Activated naive CD4-positive, alpha-beta T cell treated with anti-CD3 and anti-CD28 coated beads for 36 hours (primary cell): ENCODE results near the gene USP7. TPM values are rescaled to one million over a fixed set of nuclear protein-coding genes. Genes with fewer than 3 reads are reported as not detected.
A peak's percentile ranks its signal among the peaks of the same experiment; 100 is the strongest.
"Not testable (repeated sequence)": the region's sequence is repeated elsewhere in the genome, so short reads cannot be mapped to it uniquely, and the experiment has no call there.

Experiments
- CTCF ChIA-PET: fragments of 350-600 bp; sonication (Branson Sonifier 250); formaldehyde crosslinking; loops from one replicate; lab custom pipeline; 2021; ENCODE audit warnings: antibody characterized with exemption; lab: Charles Lee
- DNase-seq: peaks from one replicate; pipeline ENCODE4 v3.0.0-alpha.2; 2020
- H3K27ac Mint-ChIP-seq: one replicate; pipeline ENCODE4 v1.8.0; 2021; ENCODE audit warnings: mild to moderate bottlenecking, mixed read lengths
- H3K27me3 Mint-ChIP-seq: one replicate; pipeline ENCODE4 v1.8.0; 2021; ENCODE audit warnings: low read depth, mixed read lengths
- H3K36me3 Mint-ChIP-seq: one replicate; pipeline ENCODE4 v1.8.0; 2021; ENCODE audit warnings: low read depth, mixed read lengths
- H3K4me1 Mint-ChIP-seq: one replicate; pipeline ENCODE4 v1.8.0; 2021; ENCODE audit warnings: low read depth, mixed read lengths
- H3K4me3 Mint-ChIP-seq: one replicate; pipeline ENCODE4 v1.8.0; 2021; ENCODE audit warnings: mild to moderate bottlenecking, moderate library complexity, mixed read lengths
- H3K9me3 Mint-ChIP-seq: one replicate; pipeline ENCODE4 v1.8.0; 2021; ENCODE audit warnings: mixed read lengths
- intact Hi-C: fragments of 100-400 bp; cut with micrococcal nuclease; formaldehyde crosslinking; loops from one replicate; pipeline ENCODE4 v1.15.1; 2023
- total RNA-seq, 2 experiments: library from RNA; stranded (reverse); gene quantifications; one replicate each; pipeline ENCODE4 v1.2.3, GENCODE V29; 2021

The USP7 gene
- total RNA-seq, 2 experiments from 2014 or later = 155 to 163 TPM

GRCh38 chr16:8971416-8971815 lies 7.7 kb upstream of the USP7 start:
- H3K27ac Mint-ChIP-seq = no peak overlapping the region
- H3K27me3 Mint-ChIP-seq = no peaks in the 10 kb centered on the region
- no peaks in the 10 kb centered on the region for H3K4me1 Mint-ChIP-seq
- no peaks in the 10 kb centered on the region for H3K36me3 Mint-ChIP-seq
- intact Hi-C loops = no loop called here
- H3K9me3 Mint-ChIP-seq = no peaks in the 10 kb centered on the region
- DNase-seq = no peak
- no peak overlapping the region for H3K4me3 Mint-ChIP-seq
- CTCF ChIA-PET = no interaction called here

- H3K4me1 Mint-ChIP-seq, H3K27ac Mint-ChIP-seq, H3K4me3 Mint-ChIP-seq, intact Hi-C loops, DNase-seq, H3K36me3 Mint-ChIP-seq, H3K27me3 Mint-ChIP-seq, H3K9me3 Mint-ChIP-seq: not testable (repeated sequence)
- CTCF ChIA-PET = interaction anchor here (0.8 kb wide), 1 partner anchor 40 kb away, joined by 3 read pairs; no protein-coding TSS in a partner anchor
Observed at GRCh38 chr16:8969202-8969897, 5.6 kb upstream of the USP7 start.

DNA sequence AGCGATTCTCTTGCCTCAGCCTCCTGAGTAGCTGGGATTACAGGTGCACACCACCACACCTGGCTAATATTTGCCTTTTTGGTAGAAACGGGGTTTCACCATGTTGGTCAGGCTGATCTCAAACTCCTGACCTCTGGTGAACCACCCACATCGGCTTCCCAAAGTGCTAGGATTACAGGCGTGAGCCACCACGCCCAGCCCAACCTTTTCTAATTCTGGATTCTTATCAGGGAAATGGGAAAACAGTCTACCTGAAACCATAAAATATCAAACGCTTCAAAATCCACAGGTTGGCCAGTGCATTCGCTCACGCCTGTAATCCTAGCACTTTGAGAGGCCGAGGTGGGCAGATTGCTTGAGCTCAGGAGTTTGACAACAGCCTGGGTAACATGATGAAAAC lies 4.3 kb upstream of the USP7 start:
- intact Hi-C loops, H3K9me3 Mint-ChIP-seq, H3K36me3 Mint-ChIP-seq, H3K27ac Mint-ChIP-seq, DNase-seq, H3K27me3 Mint-ChIP-seq, H3K4me3 Mint-ChIP-seq, H3K4me1 Mint-ChIP-seq: not testable (repeated sequence)
- CTCF ChIA-PET = interaction anchor here (0.6 to 1.1 kb wide), 3 partner anchors 41 to 470 kb away, joined by 3 to 4 read pairs (median 3); no protein-coding TSS in a partner anchor

DNA sequence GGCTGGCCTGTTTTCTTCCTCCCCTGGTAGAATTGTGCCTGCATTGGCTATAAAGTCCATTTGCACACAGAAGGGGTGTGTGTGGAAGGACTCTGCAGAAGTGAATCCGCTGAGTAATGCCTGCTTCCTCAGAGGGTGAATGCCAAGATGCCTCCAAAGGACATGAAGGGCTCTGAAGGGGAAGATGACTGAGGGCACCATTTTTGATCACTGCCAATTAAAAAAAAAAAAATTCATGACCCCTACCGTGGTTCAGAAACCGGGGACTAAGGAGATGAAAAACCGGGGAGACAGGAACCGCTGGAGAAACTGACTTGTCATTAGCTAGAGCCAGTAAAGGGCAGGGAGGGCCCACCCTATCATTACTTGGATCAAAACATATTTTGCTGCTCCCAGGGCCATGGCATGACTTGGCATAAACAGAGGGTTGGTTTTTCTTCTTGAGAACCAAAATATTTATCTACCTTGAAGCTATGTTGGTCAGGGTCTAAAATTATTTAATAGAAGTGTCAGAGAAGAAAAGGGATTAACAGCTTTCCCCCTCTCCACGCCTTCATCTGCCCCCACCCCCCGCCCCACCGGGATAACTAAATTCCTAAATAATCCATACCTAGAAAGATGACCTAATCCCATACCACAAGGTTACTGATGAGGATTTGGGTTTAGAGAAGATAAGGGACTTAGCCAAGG lies 3.6 kb upstream of the USP7 start:
- Mint-ChIP-seq H3K27me3 (peaks cover 3% of the 10 kb centered on the region), H3K4me3 (no peak overlapping the region), H3K36me3 (peaks cover 3% of the 10 kb centered on the region), H3K9me3 (no peaks in the 10 kb centered on the region), H3K4me1 (peaks cover 4% of the 10 kb centered on the region), H3K27ac (no peak overlapping the region)
- CTCF ChIA-PET = interaction anchor here (0.9 to 1.1 kb wide), 3 partner anchors 41 to 172 kb away, joined by 3 read pairs; no protein-coding TSS in a partner anchor
- no peak for DNase-seq
- intact Hi-C loops = no loop called here

- no peak for DNase-seq
- CTCF ChIA-PET = interaction anchor here (1.1 to 1.8 kb wide), 2 partner anchors 30 to 172 kb away, joined by 3 to 4 read pairs; no protein-coding TSS in a partner anchor
- H3K27me3 Mint-ChIP-seq = peaks cover 3% of the 10 kb centered on the region
- no peaks in the 10 kb centered on the region for H3K9me3 Mint-ChIP-seq
- no peak overlapping the region for H3K4me3 Mint-ChIP-seq
- H3K27ac Mint-ChIP-seq = no peak overlapping the region
- H3K4me1 Mint-ChIP-seq = peaks cover 9% of the 10 kb centered on the region
- peaks cover 8% of the 10 kb centered on the region for H3K36me3 Mint-ChIP-seq
- intact Hi-C loops = no loop called here
Observed at GRCh38 chr16:8966817-8967131, 3.1 kb upstream of the USP7 start.

GRCh38 chr16:8964462-8964861 lies 756 bp upstream of the USP7 start:
- no peaks in the 10 kb centered on the region for H3K9me3 Mint-ChIP-seq
- H3K27ac Mint-ChIP-seq = peak overlapping the region; percentile 36
- peak overlapping the region; percentile 62 for H3K4me3 Mint-ChIP-seq
- H3K4me1 Mint-ChIP-seq = peaks cover 32% of the 10 kb centered on the region
- intact Hi-C loops = loop anchor here (5.0 kb wide), 4 partner anchors 43 to 342 kb away; partner anchors contain the start of genes METTL22, PMM2 and TMEM186
- CTCF ChIA-PET = interaction anchor here (1.0 to 1.1 kb wide), 2 partner anchors 28 to 45 kb away, joined by 3 read pairs; no protein-coding TSS in a partner anchor
- peaks cover 9% of the 10 kb centered on the region for H3K36me3 Mint-ChIP-seq
- peaks cover 3% of the 10 kb centered on the region for H3K27me3 Mint-ChIP-seq
- DNase-seq = no peak

- DNase-seq = no peak
- H3K27ac Mint-ChIP-seq = peak overlapping the region; percentile 88
Observed at GRCh38 chr16:8963010-8963820, 491 bp downstream of the USP7 start.

DNA sequence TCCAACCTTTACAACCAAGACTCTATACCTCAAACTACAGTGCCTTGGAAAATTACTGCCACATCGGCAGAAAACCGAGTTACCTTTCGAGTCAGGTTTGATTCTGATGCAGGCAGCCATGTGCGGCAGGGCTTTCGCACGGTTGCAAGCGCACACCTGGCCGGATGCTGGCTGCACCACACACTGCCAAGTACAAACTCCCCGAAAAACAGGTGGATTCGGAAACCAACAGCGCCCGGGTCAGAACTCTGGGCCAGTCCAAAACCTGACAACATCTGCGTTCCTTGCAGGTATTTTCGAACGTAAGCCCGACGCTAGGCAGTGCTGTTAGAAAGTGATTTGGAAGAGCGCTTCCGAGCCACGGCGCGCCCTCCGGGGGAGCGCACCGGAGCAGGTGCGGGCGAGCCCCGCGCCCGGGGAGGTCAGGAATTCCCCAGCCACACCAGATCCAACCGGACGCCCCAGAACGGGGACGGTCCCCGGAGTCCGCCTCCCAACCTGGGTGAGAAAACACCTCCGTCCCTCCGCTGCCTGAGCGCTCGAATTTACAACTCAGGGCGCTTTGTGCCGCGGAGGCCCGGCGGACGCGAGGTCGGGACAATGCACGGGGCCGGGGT lies 1.2 kb downstream of the USP7 start:
- H3K27ac Mint-ChIP-seq = peak overlapping the region; percentile 88
- H3K4me1 Mint-ChIP-seq = peaks cover 51% of the 10 kb centered on the region
- H3K4me3 Mint-ChIP-seq = peak overlapping the region; percentile 86
- intact Hi-C loops = loop anchor here (1.0 to 5.0 kb wide), 9 partner anchors 41 to 1982 kb away; partner anchors contain the start of genes CARHSP1, CLEC16A, HAPSTR1 and METTL22
- no peaks in the 10 kb centered on the region for H3K9me3 Mint-ChIP-seq
- H3K36me3 Mint-ChIP-seq = peaks cover 9% of the 10 kb centered on the region
- peaks cover 3% of the 10 kb centered on the region for H3K27me3 Mint-ChIP-seq
- CTCF ChIA-PET = interaction anchor here (1.8 kb wide), 1 partner anchor 26 kb away, joined by 5 read pairs; no protein-coding TSS in a partner anchor
- peak; percentile 87 for DNase-seq

More at GRCh38 chr16:8963010-8963820, 491 bp downstream of the USP7 start:
- Mint-ChIP-seq H3K4me3 (peak overlapping the region; percentile 66), H3K4me1 (peaks cover 45% of the 10 kb centered on the region), H3K27me3 (peaks cover 3% of the 10 kb centered on the region), H3K36me3 (peaks cover 9% of the 10 kb centered on the region), H3K9me3 (no peaks in the 10 kb centered on the region)
- intact Hi-C loops = loop anchor here (2.0 to 5.0 kb wide), 7 partner anchors 44 to 1982 kb away; partner anchors contain the start of genes CARHSP1, CLEC16A, METTL22 and PMM2
- CTCF ChIA-PET = interaction anchor here (1.1 to 1.8 kb wide), 2 partner anchors 26 to 27 kb away, joined by 3 to 5 read pairs; no protein-coding TSS in a partner anchor

- Mint-ChIP-seq H3K4me3 (peak overlapping the region; percentile 86), H3K27me3 (peaks cover 3% of the 10 kb centered on the region), H3K4me1 (peaks cover 57% of the 10 kb centered on the region), H3K27ac (peak overlapping the region; percentile 88), H3K9me3 (no peaks in the 10 kb centered on the region), H3K36me3 (peaks cover 9% of the 10 kb centered on the region)
- CTCF ChIA-PET = interaction anchor here (1.8 kb wide), 1 partner anchor 25 kb away, joined by 5 read pairs; no protein-coding TSS in a partner anchor
- peak; percentile 20 for DNase-seq
- intact Hi-C loops = loop anchor here (1.0 to 5.0 kb wide), 10 partner anchors 25 to 1983 kb away; partner anchors contain the start of genes CARHSP1, CLEC16A, HAPSTR1 and METTL22
Observed at GRCh38 chr16:8961811-8962390, 1.8 kb downstream of the USP7 start.

GRCh38 chr16:8960788-8961109 lies 3.0 kb downstream of the USP7 start:
- intact Hi-C loops = loop anchor here (1.0 to 5.0 kb wide), 6 partner anchors 9 to 338 kb away; partner anchors contain the start of genes METTL22, PMM2 and TMEM186
- H3K4me1 Mint-ChIP-seq = peaks cover 68% of the 10 kb centered on the region
- peaks cover 3% of the 10 kb centered on the region for H3K27me3 Mint-ChIP-seq
- CTCF ChIA-PET = interaction anchor here (1.2 kb wide), 1 partner anchor 24 kb away, joined by 7 read pairs; no protein-coding TSS in a partner anchor
- H3K27ac Mint-ChIP-seq = peak overlapping the region; percentile 43
- peak overlapping the region; percentile 86 for H3K4me3 Mint-ChIP-seq
- H3K36me3 Mint-ChIP-seq = peaks cover 9% of the 10 kb centered on the region
- no peaks in the 10 kb centered on the region for H3K9me3 Mint-ChIP-seq
- DNase-seq = no peak
